ENCODE data around the gene EIF3B.

The EIF3B gene

DNA sequence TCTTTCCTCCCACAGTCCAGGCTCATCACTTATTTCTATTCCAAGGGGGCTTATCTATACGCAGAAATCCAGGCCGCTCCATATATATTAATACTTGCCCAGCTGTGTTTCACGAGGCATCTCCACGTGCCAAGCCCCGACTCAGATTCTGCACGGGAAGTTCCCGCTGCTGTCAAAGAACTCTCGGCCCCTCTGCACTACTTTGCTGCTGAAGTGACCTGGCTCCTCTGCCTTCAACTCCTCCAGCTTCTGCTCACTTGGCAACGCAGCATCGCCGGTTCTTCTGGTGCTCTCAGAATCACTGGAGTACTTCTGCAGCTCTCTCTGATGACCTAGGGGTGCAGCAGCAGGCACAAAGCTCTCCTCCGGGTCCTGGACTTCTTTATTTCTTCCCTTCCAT, 39.1 kb downstream of the EIF3B start:
- POLR2A ChIA-PET, result interaction anchor here (0.9 kb wide), 1 partner anchor 10 kb away, joined by 6 read pairs; the partner anchor contains the start of gene CHST12
- DNase-seq (ENCODE audit: extremely low spot score), result no peak
- TF ChIP-seq FOXK2 (IDR thresholded peaks at IDR 0.05) (no peak), SUZ12 (IDR thresholded peaks at IDR 0.05) (no peak), CTBP1 (IDR thresholded peaks at IDR 0.05; ENCODE audit: borderline replicate concordance) (no peak), BHLHE40 (IDR thresholded peaks at IDR 0.05; ENCODE audit: borderline replicate concordance) (no peak), NFRKB (IDR thresholded peaks at IDR 0.05) (no peak), FOXA1 (IDR thresholded peaks at IDR 0.05) (no peak), FOXM1 (IDR thresholded peaks at IDR 0.05; ENCODE audit: borderline replicate concordance) (no peak), HDGF (IDR thresholded peaks at IDR 0.05; ENCODE audit: borderline replicate concordance) (no peak), ARNT (IDR thresholded peaks at IDR 0.05) (no peak), ELF4 (IDR thresholded peaks at IDR 0.05) (no peak), TARDBP (IDR thresholded peaks at IDR 0.05) (no peak), L3MBTL2 (conservative IDR thresholded peaks at IDR 0.05) (no peak), ZNF384 (IDR thresholded peaks at IDR 0.05) (no peak)
- CTCF ChIA-PET, result interaction anchor here (0.5 kb wide), 1 partner anchor 327 kb away, joined by 4 read pairs; no protein-coding TSS in a partner anchor

DNA sequence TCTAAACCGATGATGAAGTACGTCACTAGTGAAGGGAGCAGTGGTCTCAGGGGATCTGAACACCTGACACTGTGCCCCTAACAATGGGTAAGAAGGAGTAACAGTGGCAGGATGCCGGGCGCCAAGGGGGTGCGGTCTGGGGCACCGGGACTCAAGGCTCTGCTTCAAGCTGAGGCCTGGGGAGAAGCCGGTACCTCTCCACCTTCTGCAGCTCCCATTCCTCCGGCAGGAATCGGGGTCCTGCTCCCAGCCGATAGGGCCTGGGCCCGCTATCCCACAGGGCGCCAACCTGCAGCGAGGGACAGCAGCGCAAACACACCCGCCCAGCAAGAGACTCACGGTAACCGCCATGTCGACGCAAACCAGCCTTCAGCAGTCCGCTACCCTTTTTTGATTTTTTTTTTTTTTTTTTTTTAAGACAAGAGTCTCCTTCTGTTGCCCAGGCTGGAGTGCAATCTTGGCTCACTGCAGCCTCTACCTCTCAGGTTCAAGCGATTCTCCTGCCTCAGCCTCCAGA, 40.0 kb downstream of the EIF3B start:
- TF ChIP-seq FOXA1 (IDR thresholded peaks at IDR 0.05), result no peak
- TF ChIP-seq FOXK2 (IDR thresholded peaks at IDR 0.05), result no peak
- no peak for TF ChIP-seq NFRKB (IDR thresholded peaks at IDR 0.05)
- no peak for TF ChIP-seq ZNF384 (IDR thresholded peaks at IDR 0.05)
- no peak for TF ChIP-seq L3MBTL2 (conservative IDR thresholded peaks at IDR 0.05)
- no peak for TF ChIP-seq FOXM1 (IDR thresholded peaks at IDR 0.05; ENCODE audit: borderline replicate concordance)
- no peak for TF ChIP-seq SP1 (IDR thresholded peaks at IDR 0.05)
- TF ChIP-seq, protein P1, sequence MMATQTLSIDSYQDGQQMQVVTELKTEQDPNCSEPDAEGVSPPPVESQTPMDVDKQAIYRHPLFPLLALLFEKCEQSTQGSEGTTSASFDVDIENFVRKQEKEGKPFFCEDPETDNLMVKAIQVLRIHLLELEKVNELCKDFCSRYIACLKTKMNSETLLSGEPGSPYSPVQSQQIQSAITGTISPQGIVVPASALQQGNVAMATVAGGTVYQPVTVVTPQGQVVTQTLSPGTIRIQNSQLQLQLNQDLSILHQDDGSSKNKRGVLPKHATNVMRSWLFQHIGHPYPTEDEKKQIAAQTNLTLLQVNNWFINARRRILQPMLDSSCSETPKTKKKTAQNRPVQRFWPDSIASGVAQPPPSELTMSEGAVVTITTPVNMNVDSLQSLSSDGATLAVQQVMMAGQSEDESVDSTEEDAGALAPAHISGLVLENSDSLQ (IDR thresholded peaks at IDR 0.05), result no peak
- no peak for TF ChIP-seq SUZ12 (IDR thresholded peaks at IDR 0.05)
- TF ChIP-seq HDGF (IDR thresholded peaks at IDR 0.05; ENCODE audit: borderline replicate concordance), result no peak
- TF ChIP-seq TARDBP (IDR thresholded peaks at IDR 0.05), result no peak
- TF ChIP-seq BHLHE40 (IDR thresholded peaks at IDR 0.05; ENCODE audit: borderline replicate concordance), result no peak
- TF ChIP-seq CTBP1 (IDR thresholded peaks at IDR 0.05; ENCODE audit: borderline replicate concordance), result no peak
- no peak for TF ChIP-seq LEF1 (IDR thresholded peaks at IDR 0.05; ENCODE audit: borderline replicate concordance)
- TF ChIP-seq ARNT (IDR thresholded peaks at IDR 0.05), result no peak
- CTCF ChIA-PET, result no interaction called here
- no peak for DNase-seq (ENCODE audit: extremely low spot score)
- POLR2A ChIA-PET, result no interaction called here

DNA sequence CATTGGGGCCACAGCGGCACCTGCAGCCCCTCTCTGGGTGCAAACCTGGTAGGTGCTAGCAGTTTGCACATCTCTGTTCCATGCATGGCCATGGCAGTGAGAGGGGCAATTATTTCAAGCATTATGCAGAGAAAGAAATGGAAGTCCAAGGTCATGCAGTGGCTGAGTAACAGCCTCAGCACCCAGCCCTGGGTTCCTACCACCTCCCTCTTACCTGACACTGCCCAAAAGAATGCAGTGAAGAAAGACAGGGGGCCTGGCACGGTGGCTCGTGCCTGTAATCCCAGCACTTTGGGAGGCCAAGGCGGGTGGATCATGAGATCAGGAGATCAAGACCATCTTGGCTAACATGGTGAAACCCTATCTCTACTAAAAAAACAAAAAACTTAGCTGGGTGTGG, 43.9 kb downstream of the EIF3B start:
- ChIA-PET CTCF (no interaction called here), POLR2A (no interaction called here)
- no peak for DNase-seq (ENCODE audit: extremely low spot score)
- TF ChIP-seq NFRKB (IDR thresholded peaks at IDR 0.05) (no peak), SP1 (IDR thresholded peaks at IDR 0.05) (no peak), BHLHE40 (IDR thresholded peaks at IDR 0.05; ENCODE audit: borderline replicate concordance) (no peak), FOXK2 (IDR thresholded peaks at IDR 0.05) (no peak), L3MBTL2 (conservative IDR thresholded peaks at IDR 0.05) (no peak), LEF1 (IDR thresholded peaks at IDR 0.05; ENCODE audit: borderline replicate concordance) (no peak), CTBP1 (IDR thresholded peaks at IDR 0.05; ENCODE audit: borderline replicate concordance) (no peak), FOXM1 (IDR thresholded peaks at IDR 0.05; ENCODE audit: borderline replicate concordance) (no peak), TARDBP (IDR thresholded peaks at IDR 0.05) (no peak), ELF4 (IDR thresholded peaks at IDR 0.05) (no peak), SUZ12 (IDR thresholded peaks at IDR 0.05) (no peak), ZNF384 (IDR thresholded peaks at IDR 0.05) (no peak), HDGF (IDR thresholded peaks at IDR 0.05; ENCODE audit: borderline replicate concordance) (no peak)

DNA sequence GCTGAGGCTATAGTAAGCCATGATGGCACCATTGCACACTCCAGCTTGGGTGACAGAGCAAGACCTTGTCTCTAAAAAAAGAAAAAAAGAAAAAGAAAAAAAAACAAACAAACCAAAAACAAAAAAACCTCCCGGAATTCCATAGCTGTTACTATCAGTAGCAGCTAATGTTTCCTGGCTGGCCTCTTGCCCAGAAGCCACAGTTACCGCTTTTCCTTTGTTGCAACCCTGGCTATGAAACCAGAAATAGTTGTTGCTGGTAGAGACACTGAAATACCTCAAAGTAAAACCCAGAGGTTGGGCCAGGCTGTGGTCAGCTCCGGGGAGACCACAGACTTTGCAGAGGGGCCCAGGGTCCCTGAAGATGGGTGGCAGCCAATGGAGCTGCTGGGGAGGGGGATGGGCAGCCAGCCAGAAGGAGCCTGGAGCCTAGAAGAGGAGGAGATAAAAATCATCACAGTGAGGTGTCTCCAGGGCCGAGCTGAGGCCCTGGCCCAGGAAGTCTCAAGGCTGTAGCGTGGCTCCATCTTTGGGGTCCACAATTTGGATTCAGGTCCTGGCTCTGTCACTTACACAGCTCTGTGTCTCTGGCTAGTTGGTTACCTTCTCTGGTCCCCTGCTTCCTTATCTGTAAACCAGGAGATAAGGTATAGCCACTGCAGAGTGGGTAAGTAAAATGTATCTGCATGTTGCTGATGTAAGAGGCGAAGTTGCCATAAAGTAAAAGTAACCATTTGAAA, 45.4 kb downstream of the EIF3B start:
- POLR2A ChIA-PET, result interaction anchor here (0.8 kb wide), 1 partner anchor 18 kb away, joined by 4 read pairs; no protein-coding TSS in a partner anchor
- TF ChIP-seq ELF4 (IDR thresholded peaks at IDR 0.05) (no peak), BHLHE40 (IDR thresholded peaks at IDR 0.05; ENCODE audit: borderline replicate concordance) (no peak), ZNF384 (IDR thresholded peaks at IDR 0.05) (0 out of 2 replicates have a peak, but pooled peaks have one; percentile 9), L3MBTL2 (conservative IDR thresholded peaks at IDR 0.05) (no peak), HDGF (IDR thresholded peaks at IDR 0.05; ENCODE audit: borderline replicate concordance) (no peak)
- TF ChIP-seq, protein P1 (IDR thresholded peaks at IDR 0.05), result no peak
- DNase-seq (ENCODE audit: extremely low spot score), result no peak
- CTCF ChIA-PET, result interaction anchor here (0.7 to 1.0 kb wide), 2 partner anchors 21 to 69 kb away, joined by 3 read pairs; no protein-coding TSS in a partner anchor

DNA sequence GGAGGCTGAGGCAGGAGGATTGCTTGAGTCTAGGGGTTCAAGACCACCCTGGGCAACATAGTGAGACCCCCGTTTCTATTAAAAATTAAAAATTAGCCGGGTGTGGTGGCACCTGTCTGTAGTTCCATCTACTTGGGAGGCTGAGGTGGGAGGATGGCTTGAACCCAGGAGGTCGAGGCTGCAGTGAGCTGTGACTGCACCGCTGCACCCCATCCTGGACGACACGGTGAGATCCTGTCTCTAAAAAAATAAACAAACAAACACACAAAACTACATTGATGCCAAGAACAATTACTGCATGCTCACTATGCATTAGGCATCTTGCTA, 48.0 kb downstream of the EIF3B start:
- ChIA-PET CTCF (no interaction called here), POLR2A (interaction anchor here (0.8 to 1.3 kb wide), 4 partner anchors 18 to 49 kb away, joined by 3 to 6 read pairs (median 4); partner anchors contain the start of gene EIF3B)
- no peak for TF ChIP-seq ELF4 (IDR thresholded peaks at IDR 0.05)
- TF ChIP-seq NFRKB (IDR thresholded peaks at IDR 0.05), result no peak
- TF ChIP-seq, protein P1 (IDR thresholded peaks at IDR 0.05), result no peak
- TF ChIP-seq HDGF (IDR thresholded peaks at IDR 0.05; ENCODE audit: borderline replicate concordance), result no peak
- TF ChIP-seq ZNF384 (IDR thresholded peaks at IDR 0.05), result no peak
- TF ChIP-seq FOXM1 (IDR thresholded peaks at IDR 0.05; ENCODE audit: borderline replicate concordance), result no peak
- TF ChIP-seq TARDBP (IDR thresholded peaks at IDR 0.05), result no peak
- no peak for TF ChIP-seq ARNT (IDR thresholded peaks at IDR 0.05)
- TF ChIP-seq BHLHE40 (IDR thresholded peaks at IDR 0.05; ENCODE audit: borderline replicate concordance), result no peak
- DNase-seq (ENCODE audit: extremely low spot score), result no peak

Measured in HEK293T (cell line).